Measurements from ENCODE around the gene LGI4.

DNA sequence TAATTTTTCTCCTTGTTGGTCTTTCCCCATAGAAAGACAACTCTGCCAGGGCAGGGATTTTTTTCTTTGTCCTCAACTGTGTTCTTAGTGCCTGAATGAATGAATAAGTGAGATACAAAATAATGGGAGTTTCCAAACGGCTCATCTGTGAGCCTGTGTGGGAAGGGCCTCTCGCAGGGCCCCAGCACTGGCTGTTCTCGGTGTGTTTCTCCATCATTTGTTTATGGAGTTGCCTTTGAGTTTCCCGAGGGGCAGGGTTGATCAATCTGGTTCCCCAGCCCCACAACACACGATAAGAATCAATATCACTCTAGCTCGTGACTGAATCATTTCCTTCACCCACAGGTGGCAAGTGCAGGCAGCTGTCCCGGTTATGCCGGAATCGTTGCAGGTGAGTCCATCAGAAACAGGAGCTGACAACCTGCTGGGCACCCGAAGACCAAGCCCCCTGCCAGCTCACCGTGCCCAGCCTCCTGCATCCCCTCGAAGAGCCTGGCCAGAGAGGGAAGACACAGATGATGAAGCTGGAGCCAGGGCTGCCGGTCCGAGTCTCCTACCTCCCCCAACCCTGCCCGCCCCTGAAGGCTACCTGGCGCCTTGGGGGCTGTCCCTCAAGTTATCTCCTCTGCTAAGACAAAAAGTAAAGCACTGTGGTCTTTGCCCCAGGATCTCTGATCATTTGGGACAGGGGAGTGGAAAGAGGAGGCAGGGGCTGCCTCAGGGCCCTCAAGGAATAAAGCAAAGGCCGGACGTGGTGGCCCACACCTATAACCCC is 34.5 kb upstream of the LGI4 start:
- TF ChIP-seq EZH2 (IDR thresholded peaks at IDR 0.05; ENCODE audit: low read depth, unreplicated experiment) (no peak), ZNF331 (CRISPR knock-in tag; IDR thresholded peaks at IDR 0.05; ENCODE audit: low read depth) (no peak), POLR2AphosphoS5 (IDR thresholded peaks at IDR 0.05; ENCODE audit: low read depth) (no peak)
- TF ChIP-seq, protein P1, sequence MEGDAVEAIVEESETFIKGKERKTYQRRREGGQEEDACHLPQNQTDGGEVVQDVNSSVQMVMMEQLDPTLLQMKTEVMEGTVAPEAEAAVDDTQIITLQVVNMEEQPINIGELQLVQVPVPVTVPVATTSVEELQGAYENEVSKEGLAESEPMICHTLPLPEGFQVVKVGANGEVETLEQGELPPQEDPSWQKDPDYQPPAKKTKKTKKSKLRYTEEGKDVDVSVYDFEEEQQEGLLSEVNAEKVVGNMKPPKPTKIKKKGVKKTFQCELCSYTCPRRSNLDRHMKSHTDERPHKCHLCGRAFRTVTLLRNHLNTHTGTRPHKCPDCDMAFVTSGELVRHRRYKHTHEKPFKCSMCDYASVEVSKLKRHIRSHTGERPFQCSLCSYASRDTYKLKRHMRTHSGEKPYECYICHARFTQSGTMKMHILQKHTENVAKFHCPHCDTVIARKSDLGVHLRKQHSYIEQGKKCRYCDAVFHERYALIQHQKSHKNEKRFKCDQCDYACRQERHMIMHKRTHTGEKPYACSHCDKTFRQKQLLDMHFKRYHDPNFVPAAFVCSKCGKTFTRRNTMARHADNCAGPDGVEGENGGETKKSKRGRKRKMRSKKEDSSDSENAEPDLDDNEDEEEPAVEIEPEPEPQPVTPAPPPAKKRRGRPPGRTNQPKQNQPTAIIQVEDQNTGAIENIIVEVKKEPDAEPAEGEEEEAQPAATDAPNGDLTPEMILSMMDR (conservative IDR thresholded peaks at IDR 0.05; ENCODE audit: low read depth in 2 of 2): no peak
- TF ChIP-seq, protein P2, sequence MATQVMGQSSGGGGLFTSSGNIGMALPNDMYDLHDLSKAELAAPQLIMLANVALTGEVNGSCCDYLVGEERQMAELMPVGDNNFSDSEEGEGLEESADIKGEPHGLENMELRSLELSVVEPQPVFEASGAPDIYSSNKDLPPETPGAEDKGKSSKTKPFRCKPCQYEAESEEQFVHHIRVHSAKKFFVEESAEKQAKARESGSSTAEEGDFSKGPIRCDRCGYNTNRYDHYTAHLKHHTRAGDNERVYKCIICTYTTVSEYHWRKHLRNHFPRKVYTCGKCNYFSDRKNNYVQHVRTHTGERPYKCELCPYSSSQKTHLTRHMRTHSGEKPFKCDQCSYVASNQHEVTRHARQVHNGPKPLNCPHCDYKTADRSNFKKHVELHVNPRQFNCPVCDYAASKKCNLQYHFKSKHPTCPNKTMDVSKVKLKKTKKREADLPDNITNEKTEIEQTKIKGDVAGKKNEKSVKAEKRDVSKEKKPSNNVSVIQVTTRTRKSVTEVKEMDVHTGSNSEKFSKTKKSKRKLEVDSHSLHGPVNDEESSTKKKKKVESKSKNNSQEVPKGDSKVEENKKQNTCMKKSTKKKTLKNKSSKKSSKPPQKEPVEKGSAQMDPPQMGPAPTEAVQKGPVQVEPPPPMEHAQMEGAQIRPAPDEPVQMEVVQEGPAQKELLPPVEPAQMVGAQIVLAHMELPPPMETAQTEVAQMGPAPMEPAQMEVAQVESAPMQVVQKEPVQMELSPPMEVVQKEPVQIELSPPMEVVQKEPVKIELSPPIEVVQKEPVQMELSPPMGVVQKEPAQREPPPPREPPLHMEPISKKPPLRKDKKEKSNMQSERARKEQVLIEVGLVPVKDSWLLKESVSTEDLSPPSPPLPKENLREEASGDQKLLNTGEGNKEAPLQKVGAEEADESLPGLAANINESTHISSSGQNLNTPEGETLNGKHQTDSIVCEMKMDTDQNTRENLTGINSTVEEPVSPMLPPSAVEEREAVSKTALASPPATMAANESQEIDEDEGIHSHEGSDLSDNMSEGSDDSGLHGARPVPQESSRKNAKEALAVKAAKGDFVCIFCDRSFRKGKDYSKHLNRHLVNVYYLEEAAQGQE (IDR thresholded peaks at IDR 0.05; ENCODE audit: unreplicated experiment): no peak

Measured in GM23338 (cell line).